ENCODE results near the gene HGFAC.
"Not testable (repeated sequence)": the region's sequence is repeated elsewhere in the genome, so short reads cannot be mapped to it uniquely, and the experiment has no call there.

HGFAC gene

GRCh38 chr4:3410401-3411135 lies 31.2 kb upstream of the HGFAC start:
- FAIRE-seq (no peak), DNase-seq (ENCODE audit: extremely low spot score, insufficient read length, low read depth) (no peak)

DNA sequence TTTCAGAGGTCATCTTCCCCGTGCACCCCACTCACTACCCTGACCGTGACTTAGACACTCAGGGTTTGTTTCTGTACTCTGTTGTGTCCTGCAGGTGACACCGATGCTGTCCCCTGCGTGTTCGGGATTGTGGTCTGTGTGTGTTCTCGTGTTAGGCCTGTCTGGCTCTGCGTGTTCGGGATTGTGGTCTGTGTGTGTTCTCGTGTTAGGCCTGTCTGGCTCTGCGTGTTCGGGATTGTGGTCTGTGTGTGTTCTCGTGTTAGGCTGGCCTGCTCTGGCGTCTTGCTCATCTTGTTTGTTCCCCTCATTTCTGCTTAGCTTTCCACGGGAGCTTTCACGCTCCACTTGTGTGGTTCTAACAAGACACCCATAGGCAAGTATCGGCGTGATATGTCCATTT lies 30.6 kb upstream of the HGFAC start:
- DNase-seq (ENCODE audit: extremely low spot score, insufficient read length, low read depth); FAIRE-seq: not testable (repeated sequence)

DNA sequence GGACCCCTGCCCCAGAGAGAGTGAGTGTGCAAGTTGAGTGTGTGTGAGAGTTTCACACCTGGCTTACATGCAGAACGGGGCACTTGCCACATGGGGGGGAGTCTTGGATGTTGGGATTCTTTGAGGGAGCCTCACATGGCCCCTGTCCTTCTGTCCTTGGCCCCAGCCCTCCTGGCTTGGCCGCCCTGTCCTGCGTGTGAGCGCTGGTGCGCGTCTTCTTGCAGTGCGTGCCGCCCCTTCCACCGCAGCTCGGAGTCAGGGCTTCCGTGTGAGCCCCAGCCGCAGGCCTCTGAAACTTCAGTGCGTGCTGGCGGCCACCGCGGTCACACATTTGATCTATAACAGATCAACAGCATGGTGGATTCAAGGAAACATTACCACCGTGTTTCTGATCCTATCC lies 30.1 kb upstream of the HGFAC start:
- no peak for FAIRE-seq
- DNase-seq (ENCODE audit: extremely low spot score, insufficient read length, low read depth), result no peak

DNA sequence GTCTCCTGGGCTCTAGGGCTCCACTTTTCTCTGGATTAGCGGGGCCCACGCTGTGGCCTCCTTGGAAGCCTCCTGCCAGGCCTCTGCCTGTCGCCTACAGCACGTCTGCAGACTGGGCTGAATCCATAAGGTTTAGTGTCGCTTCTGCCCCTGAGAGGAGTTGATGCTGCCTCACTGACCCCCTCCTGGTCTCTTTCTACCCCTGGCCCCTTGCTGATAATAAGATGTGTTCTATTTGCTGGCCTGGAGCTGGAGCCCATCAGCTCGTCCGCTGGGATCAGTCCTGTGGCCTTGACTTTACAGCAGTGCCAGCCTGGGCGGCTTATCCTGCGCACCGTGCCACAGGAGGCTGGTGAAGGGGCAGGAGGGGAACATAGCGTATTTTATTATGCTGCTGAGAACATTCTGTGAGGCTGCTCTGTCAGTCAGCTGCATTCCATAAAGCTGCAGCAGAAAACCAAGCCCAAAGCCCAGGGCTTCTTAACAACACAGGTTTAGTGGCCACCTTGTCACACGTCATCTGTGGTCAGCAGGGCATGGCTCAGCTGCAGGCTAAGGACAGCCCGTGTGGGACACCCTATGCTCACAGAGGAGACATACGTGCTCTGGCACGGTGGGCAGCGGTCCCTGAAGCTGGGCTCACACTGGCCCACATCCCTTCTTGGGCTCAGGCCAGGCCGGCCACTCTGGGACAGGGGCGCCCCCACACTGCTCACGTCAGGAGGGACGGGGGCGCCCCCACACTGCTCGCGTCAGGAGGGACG lies 29.3 kb upstream of the HGFAC start:
- FAIRE-seq, result no peak
- DNase-seq (ENCODE audit: extremely low spot score, insufficient read length, low read depth), result no peak

GRCh38 chr4:3413217-3413671 lies 28.5 kb upstream of the HGFAC start:
- FAIRE-seq, result no peak
- no peak for DNase-seq (ENCODE audit: extremely low spot score, insufficient read length, low read depth)

GRCh38 chr4:3413675-3414420 lies 27.9 kb upstream of the HGFAC start:
- DNase-seq (ENCODE audit: extremely low spot score, insufficient read length, low read depth) (no peak), FAIRE-seq (no peak)

- FAIRE-seq (no peak), DNase-seq (ENCODE audit: extremely low spot score, insufficient read length, low read depth) (no peak)
These were observed 27.1 kb upstream of the HGFAC start for GRCh38 chr4:3414421-3415279.

DNA sequence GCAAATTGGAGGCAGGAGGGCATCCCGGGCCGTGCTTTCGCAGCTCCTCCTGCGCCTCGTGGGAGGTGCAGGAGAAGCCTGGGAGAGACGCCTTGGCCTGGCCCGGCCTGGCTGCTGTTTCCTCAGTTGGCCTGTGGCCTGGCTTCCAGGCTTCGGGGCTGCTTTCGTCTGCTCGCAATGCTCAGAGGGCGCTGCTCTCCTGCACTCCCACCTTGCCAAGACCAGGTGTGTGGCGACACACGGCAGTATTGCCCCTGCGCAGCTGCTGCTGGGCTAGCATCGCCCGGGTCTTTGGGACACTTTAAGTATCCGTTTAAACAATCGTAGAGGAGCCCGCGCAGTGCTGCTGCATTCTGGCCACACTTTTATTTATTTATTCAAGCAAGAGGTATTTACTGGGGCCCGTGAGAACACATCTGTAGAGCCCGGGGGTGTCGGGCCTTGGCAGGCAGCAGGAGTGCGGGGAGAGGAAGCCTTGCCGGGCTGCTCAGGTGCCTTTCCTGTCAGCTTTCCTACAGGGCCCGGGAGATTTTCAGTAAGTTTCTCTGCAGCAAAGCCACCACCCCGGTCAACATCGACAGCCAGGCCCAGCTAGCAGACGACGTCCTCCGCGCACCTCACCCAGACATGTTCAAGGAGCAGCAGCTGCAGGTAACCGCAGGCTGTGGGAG lies 26.2 kb upstream of the HGFAC start:
- FAIRE-seq, result no peak
- DNase-seq (ENCODE audit: extremely low spot score, insufficient read length, low read depth), result no peak

DNA sequence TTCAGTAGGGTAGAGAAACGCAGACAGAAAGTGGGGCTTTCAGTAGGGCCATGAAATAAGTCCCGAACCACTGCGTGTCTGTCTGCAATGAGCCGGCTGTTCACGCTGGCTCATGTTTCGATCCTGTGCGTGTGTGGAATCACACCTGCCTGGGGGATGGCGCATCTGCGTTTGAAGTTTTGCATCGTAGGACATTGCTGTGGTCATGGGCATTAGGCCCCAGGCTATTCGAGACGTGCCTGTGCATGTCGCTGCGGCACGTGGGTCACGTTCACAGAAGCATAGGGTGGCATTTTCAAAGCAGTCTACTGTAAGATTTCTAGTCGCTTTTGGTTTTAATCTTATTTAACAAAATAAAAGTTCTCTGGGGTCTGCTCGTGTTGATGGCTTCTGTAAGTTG lies 25.5 kb upstream of the HGFAC start:
- FAIRE-seq (no peak), DNase-seq (ENCODE audit: extremely low spot score, insufficient read length, low read depth) (no peak)

DNA sequence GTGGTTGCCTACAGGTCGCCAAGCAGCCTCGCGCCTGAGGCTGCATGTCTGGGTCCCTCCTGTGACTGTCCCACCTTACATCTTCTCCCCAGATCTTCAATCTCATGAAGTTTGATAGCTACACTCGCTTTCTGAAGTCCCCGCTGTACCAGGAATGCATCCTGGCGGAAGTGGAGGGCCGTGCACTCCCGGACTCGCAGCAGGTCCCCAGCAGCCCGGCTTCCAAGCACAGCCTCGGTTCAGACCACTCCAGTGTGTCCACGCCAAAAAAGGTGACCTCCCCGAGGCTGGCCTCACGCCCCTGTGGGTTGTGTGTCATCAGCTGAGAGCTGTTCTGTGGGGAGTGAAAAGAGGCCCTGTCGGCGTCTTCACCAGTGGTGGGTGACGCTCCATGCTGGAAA lies 24.9 kb upstream of the HGFAC start:
- DNase-seq (ENCODE audit: extremely low spot score, insufficient read length, low read depth), result no peak
- FAIRE-seq, result no peak

GRCh38 chr4:3417448-3417847 lies 24.3 kb upstream of the HGFAC start:
- DNase-seq (ENCODE audit: extremely low spot score, insufficient read length, low read depth), result no peak
- no peak for FAIRE-seq

- FAIRE-seq (no peak), DNase-seq (ENCODE audit: extremely low spot score, insufficient read length, low read depth) (no peak)
These were observed 23.6 kb upstream of the HGFAC start for GRCh38 chr4:3418029-3418762.

- DNase-seq (ENCODE audit: extremely low spot score, insufficient read length, low read depth), result no peak
- FAIRE-seq, result no peak
These were observed 21.7 kb upstream of the HGFAC start for GRCh38 chr4:3419836-3420605.

DNA sequence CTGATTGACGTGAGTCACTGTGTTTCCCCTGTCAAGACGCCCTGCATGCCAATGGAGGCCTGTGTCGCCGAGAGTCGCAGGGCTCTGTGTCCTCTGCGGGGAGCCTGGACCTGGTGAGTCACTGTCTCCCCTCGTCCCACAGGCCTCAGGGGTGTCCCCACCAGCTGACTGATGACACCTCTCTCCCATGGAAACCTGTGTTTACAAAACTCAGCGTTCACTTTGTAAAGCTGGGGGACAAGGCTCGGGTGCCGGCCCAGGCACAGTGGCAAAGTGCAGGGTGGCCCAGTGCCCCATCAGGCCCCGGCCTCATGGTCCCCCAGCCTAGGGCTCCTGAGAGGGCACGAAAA lies 21.2 kb upstream of the HGFAC start:
- no peak for FAIRE-seq

DNA sequence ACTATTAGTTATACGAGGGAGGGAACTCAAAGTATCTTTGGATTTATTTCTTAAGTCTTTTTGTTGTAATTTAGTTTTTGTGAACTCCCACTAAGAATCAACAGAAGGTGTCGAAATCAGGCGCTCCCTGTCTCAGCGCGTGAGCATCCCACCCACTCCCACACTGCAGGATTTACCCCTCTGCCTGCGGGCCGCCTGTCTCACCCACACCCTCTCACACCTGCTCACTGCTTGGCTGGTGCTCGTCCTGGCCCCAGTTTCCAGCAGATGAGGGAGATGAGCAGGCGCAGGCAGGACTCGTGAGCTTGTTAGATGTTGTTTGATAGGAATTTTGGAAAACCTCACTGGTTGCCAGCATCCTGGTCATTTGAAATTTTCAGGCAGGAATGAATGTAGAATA lies 20.8 kb upstream of the HGFAC start:
- FAIRE-seq (no peak), DNase-seq (ENCODE audit: extremely low spot score, insufficient read length, low read depth) (no peak)

More for the DNA sequence above, 21.2 kb upstream of the HGFAC start:
- DNase-seq (ENCODE audit: extremely low spot score, insufficient read length, low read depth), result no peak

- FAIRE-seq (no peak), DNase-seq (ENCODE audit: extremely low spot score, insufficient read length, low read depth) (no peak)
These were observed 20.3 kb upstream of the HGFAC start for GRCh38 chr4:3421470-3421869.

GRCh38 chr4:3422241-3422801 lies 19.4 kb upstream of the HGFAC start:
- no peak for FAIRE-seq

GRCh38 chr4:3422808-3423297 lies 18.9 kb upstream of the HGFAC start:
- no peak for DNase-seq (ENCODE audit: extremely low spot score, insufficient read length, low read depth)
- FAIRE-seq, result no peak

More at GRCh38 chr4:3422241-3422801, 19.4 kb upstream of the HGFAC start:
- no peak for DNase-seq (ENCODE audit: extremely low spot score, insufficient read length, low read depth)
